Endothelial cell of umbilical vein (primary cell): ENCODE results near the gene COL6A2. TPM values are rescaled to one million over a fixed set of nuclear protein-coding genes. Genes with fewer than 3 reads are reported as not detected.

Experiments used
- BruUV-seq: library from RNA; stranded (reverse); fragments of 400-500 nt; replicated peaks from 2 replicates; lab custom pipeline; 2021; lab: Mats Ljungman, UMichigan
- CTCF ChIA-PET: fragments of 300-600, 350-600 bp; sonication (Branson Sonifier 250); formaldehyde crosslinking; loops from one replicate; lab custom pipeline; 2021; ENCODE audit warnings: antibody characterized with exemption, inconsistent platforms; lab: Charles Lee
- POLR2A ChIA-PET: fragments of 300-600, 350-600 bp; sonication (Branson Sonifier 250); formaldehyde crosslinking; loops from one replicate; lab custom pipeline; 2021; ENCODE audit warnings: antibody characterized with exemption, inconsistent platforms; lab: Charles Lee
- DNase-seq: peaks from one replicate; pipeline ENCODE4 v3.0.0-alpha.2; 2011; ENCODE audit warnings: low read depth, low spot score
- FAIRE-seq: peaks from 2 replicates; lab custom pipeline; 2011; peaks lifted over from hg19 to GRCh38; lab: Jason Lieb, UNC
- H2AFZ ChIP-seq: 2 replicates; pipeline ENCODE4 v1.6.0; 2012; ENCODE audit warnings: low read depth, low read length, control low read depth, inconsistent platforms
- H3K27ac ChIP-seq: 2 replicates; pipeline ENCODE4 v1.5.1; 2011; ENCODE audit warnings: low read depth, mild to moderate bottlenecking, control low read depth, low read length, moderate library complexity; ENCODE audit not compliant: insufficient read depth
- H3K27me3 ChIP-seq, 2 experiments: 2 replicates each; pipeline versions ENCODE4 v1.6.0 to v1.6.1; 2011; ENCODE audit warnings: low read length in 2 of 2, mixed read lengths in 1 of 2; ENCODE audit not compliant: control insufficient read depth in 2 of 2, insufficient read depth in 2 of 2
- H3K36me3 ChIP-seq, 2 experiments: 2 replicates in 1 of 2; 3 replicates in 1 of 2; pipeline ENCODE4 v1.5.1; 2011; ENCODE audit warnings: low read length in 2 of 2, mild to moderate bottlenecking in 1 of 2, moderate library complexity in 1 of 2; ENCODE audit not compliant: control insufficient read depth in 2 of 2, insufficient read depth in 2 of 2; ENCODE audit errors: extremely low read depth in 1 of 2
- H3K4me1 ChIP-seq: 3 replicates; pipeline ENCODE4 v1.5.1; 2011; ENCODE audit warnings: mild to moderate bottlenecking, low read length; ENCODE audit not compliant: control insufficient read depth, insufficient read depth; ENCODE audit errors: extremely low read depth
- H3K4me2 ChIP-seq: 2 replicates; pipeline ENCODE4 v1.6.1; 2011; ENCODE audit warnings: low read length, control low read depth, mixed read lengths; ENCODE audit not compliant: insufficient read depth
- H3K4me3 ChIP-seq, 3 experiments: fragments of 200-600 bp in 1 of 3; sonication (generic), shearing (Covaris generic) in 1 of 3; replicated peaks in 1 of 3; 2 replicates each; pipeline ENCODE4 v1.5.1; 2011 to 2016; ENCODE audit warnings: control low read depth in 3 of 3, low read length in 3 of 3, mild to moderate bottlenecking in 2 of 3, inconsistent platforms in 1 of 3, low read depth in 1 of 3, moderate library complexity in 1 of 3; ENCODE audit not compliant: insufficient read depth in 1 of 3
- H3K79me2 ChIP-seq: 2 replicates; pipeline ENCODE4 v1.6.0; 2012; ENCODE audit warnings: low read length, inconsistent platforms; ENCODE audit not compliant: control insufficient read depth, insufficient read depth
- H3K9ac ChIP-seq: replicated peaks from 2 replicates; pipeline ENCODE3; 2011; ENCODE audit warnings: low read length, control low read depth; ENCODE audit not compliant: insufficient read depth; ENCODE audit errors: extremely low read depth
- H3K9me1 ChIP-seq: replicated peaks from 3 replicates; pipeline ENCODE4 v1.6.0; 2011; ENCODE audit warnings: mild to moderate bottlenecking, low read length; ENCODE audit not compliant: control insufficient read depth, insufficient read depth; ENCODE audit errors: extremely low read depth
- H3K9me3 ChIP-seq: replicated peaks from 2 replicates; pipeline ENCODE4 v1.5.1; 2012; ENCODE audit warnings: low read length, inconsistent platforms; ENCODE audit not compliant: control insufficient read depth, insufficient read depth
- H4K20me1 ChIP-seq: replicated peaks from 2 replicates; pipeline ENCODE3; 2011; ENCODE audit warnings: mild to moderate bottlenecking, low read length; ENCODE audit not compliant: control insufficient read depth, insufficient read depth; ENCODE audit errors: extremely low read depth
- EZH2 ChIP-seq: IDR thresholded peaks from 2 replicates; pipeline ENCODE4 v1.6.1; 2012; ENCODE audit warnings: borderline replicate concordance, low read depth, mild to moderate bottlenecking, moderate library complexity, low read length, inconsistent platforms; ENCODE audit not compliant: severe bottlenecking
- POLR2AphosphoS5 ChIP-seq: IDR thresholded peaks from 2 replicates; pipeline ENCODE4 v1.6.1; 2012; ENCODE audit warnings: low read depth, mild to moderate bottlenecking, control low read depth, low read length, moderate library complexity; ENCODE audit not compliant: insufficient read depth
- dilution Hi-C: fragments of 300-500 bp; cut with MboI; formaldehyde crosslinking; loops from one replicate; pipeline ENCODE4 v1.15.0; 2019; ENCODE audit warnings: low sequenced_read_pairs; ENCODE audit not compliant: extremely low pct_ligation_motif_present
- intact Hi-C: fragments of 100-400 bp; cut with micrococcal nuclease; formaldehyde crosslinking; loops from one replicate; pipeline ENCODE4 v1.10.0; 2022
- polyA plus RNA-seq, 4 experiments: library from polyadenylated mRNA; depleted of rRNA in 3 of 4; stranded (reverse) in 3 of 4; unstranded in 1 of 4; fragments of >200 nt; gene quantifications; 2 replicates each; pipeline versions ENCODE4 v1.2.1 to v1.2.3, GENCODE V29; 2011 to 2012; ENCODE audit warnings: missing spikeins in 1 of 4
- small RNA-seq: library from RNA; depleted of rRNA; stranded (forward); fragments of <200 nt; gene quantifications from one replicate; pipeline ENCODE3, GENCODE V24; 2012; ENCODE audit warnings: low replicate concordance, low read depth; ENCODE audit not compliant: insufficient read depth, insufficient read length
- total RNA-seq: library from RNA; stranded (reverse); gene quantifications from 2 replicates; pipeline ENCODE4 v1.2.3, GENCODE V29; 2021

The COL6A2 gene
- total and polyA plus RNA-seq, 2 donors (not counting 3 experiments of a cell fraction or from before 2014, with no cell fraction given), result 3.4 to 6.1 TPM

DNA sequence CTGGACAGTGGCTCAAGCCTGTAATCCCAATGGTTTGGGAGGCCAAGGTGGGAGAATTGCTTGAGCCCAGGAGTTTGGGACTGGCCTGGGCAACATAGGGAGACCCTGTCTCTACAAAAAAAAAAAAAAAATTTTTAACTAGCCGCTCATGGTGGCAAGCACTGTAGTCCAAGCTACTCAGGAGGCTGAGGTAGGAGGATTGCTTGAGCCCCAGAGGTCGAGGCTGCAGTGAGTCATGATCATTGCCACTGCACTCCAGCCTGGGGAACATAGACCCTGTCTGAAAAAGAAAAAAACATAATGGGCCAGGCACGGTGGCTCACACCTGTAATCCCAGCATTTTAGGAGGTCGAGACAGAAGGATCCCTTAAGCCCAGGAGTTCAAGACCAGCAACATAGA is 81.0 kb downstream of the COL6A2 start:
- no TSS peak for BruUV-seq
- Histone ChIP-seq H3K9ac (no peak overlapping the region), H2AFZ (no peak overlapping the region), H3K36me3 (no peaks in the 10 kb centered on the region), H3K27me3 (peaks cover 2 to 11% of the 10 kb centered on the region in 2 experiments), H3K4me2 (no peak overlapping the region), H3K9me3 (no peaks in the 10 kb centered on the region), H3K4me1 (no peaks in the 10 kb centered on the region), H3K9me1 (no peaks in the 10 kb centered on the region), H3K27ac (no peak overlapping the region), H3K4me3 (no peak overlapping the region), H4K20me1 (no peaks in the 10 kb centered on the region), H3K79me2 (no peaks in the 10 kb centered on the region)
- POLR2A ChIA-PET, result no interaction called here
- FAIRE-seq (no peak), DNase-seq (no peak)
- dilution Hi-C loops, result no loop called here
- intact Hi-C loops, result no loop called here
- TF ChIP-seq POLR2AphosphoS5, result no peak
- TF ChIP-seq EZH2, result no peak
- CTCF ChIA-PET, result no interaction called here

Small RNA genes within 50 kb of the gene (small RNA-seq; reads per million reads assigned to genes)
- gene PSMA6P3, result not detected

Other genes starting within 250 kb of the COL6A2 start
- 26.8 and 30.1 TPM in 2 replicates for gene COL6A1, start 116.3 kb upstream of the COL6A2 start, total RNA-seq
- 42.4 and 53.9 TPM in 2 replicates for gene COL6A1, start 116.3 kb upstream of the COL6A2 start, polyA plus RNA-seq
- gene FTCD, start 57.5 kb downstream of the COL6A2 start, total RNA-seq, result 1.2 and 1.5 TPM in 2 replicates
- 0.06 TPM in 1 of 2 replicates, not detected in the other for gene FTCD, start 57.5 kb downstream of the COL6A2 start, polyA plus RNA-seq
- gene SPATC1L, start 86.3 kb downstream of the COL6A2 start, total RNA-seq, result 15.3 and 31.7 TPM in 2 replicates
- gene SPATC1L, start 86.3 kb downstream of the COL6A2 start, polyA plus RNA-seq, result 11.5 and 14.6 TPM in 2 replicates
- 141 TPM in 2 replicates for gene LSS, start 130.7 kb downstream of the COL6A2 start, total RNA-seq
- gene LSS, start 130.7 kb downstream of the COL6A2 start, polyA plus RNA-seq, result 120 and 132 TPM in 2 replicates
- 106 and 115 TPM in 2 replicates for gene MCM3AP, start 187.5 kb downstream of the COL6A2 start, total RNA-seq
- gene MCM3AP, start 187.5 kb downstream of the COL6A2 start, polyA plus RNA-seq, result 35.4 and 37.9 TPM in 2 replicates
- 6.1 and 10.5 TPM in 2 replicates for gene YBEY, start 188.2 kb downstream of the COL6A2 start, total RNA-seq
- 12.4 and 15.3 TPM in 2 replicates for gene YBEY, start 188.2 kb downstream of the COL6A2 start, polyA plus RNA-seq
- gene C21orf58, start 225.8 kb downstream of the COL6A2 start, total RNA-seq, result 19.3 and 24.3 TPM in 2 replicates
- gene C21orf58, start 225.8 kb downstream of the COL6A2 start, polyA plus RNA-seq, result 6.0 and 7.4 TPM in 2 replicates
- gene PCNT, start 226.0 kb downstream of the COL6A2 start, total RNA-seq, result 38.5 and 49.5 TPM in 2 replicates
- 9.5 and 9.6 TPM in 2 replicates for gene PCNT, start 226.0 kb downstream of the COL6A2 start, polyA plus RNA-seq